Fibroblast of lung (primary cell): ENCODE results near the gene CSF2RB. TPM values are rescaled to one million over a fixed set of nuclear protein-coding genes. Genes with fewer than 3 reads are reported as not detected.

Experiments
- DNase-seq, 2 donors: peaks; one replicate each; pipeline versions ENCODE4 v3.0.0 to v3.0.0-alpha.2; 2010; ENCODE audit warnings: low read depth in 2 of 2
- H2AFZ ChIP-seq: 2 replicates; pipeline ENCODE4 v1.5.1; 2012; ENCODE audit warnings: low read length, control low read depth, inconsistent platforms
- H3K27ac ChIP-seq: 2 replicates; pipeline ENCODE4 v1.5.1; 2011; ENCODE audit warnings: low read length, control low read depth; ENCODE audit not compliant: insufficient read depth
- H3K27me3 ChIP-seq: 2 replicates; pipeline ENCODE4 v1.5.1; 2011; ENCODE audit warnings: mild to moderate bottlenecking, low read length; ENCODE audit not compliant: control insufficient read depth, insufficient read depth
- H3K36me3 ChIP-seq: 2 replicates; pipeline ENCODE4 v1.5.1; 2011; ENCODE audit warnings: low read length; ENCODE audit not compliant: control insufficient read depth, insufficient read depth
- H3K4me1 ChIP-seq: 2 replicates; pipeline ENCODE4 v1.5.1; 2011; ENCODE audit warnings: low read length; ENCODE audit not compliant: control insufficient read depth, insufficient read depth; ENCODE audit errors: extremely low read depth
- H3K4me2 ChIP-seq: 2 replicates; pipeline ENCODE4 v1.5.1; 2011; ENCODE audit warnings: low read length, control low read depth; ENCODE audit not compliant: insufficient read depth; ENCODE audit errors: extremely low read depth
- H3K4me3 ChIP-seq, 4 experiments: fragments of 200-600 bp in 1 of 4; sonication (generic) in 1 of 4; replicated peaks in 1 of 4; 2 replicates each; pipeline ENCODE4 v1.5.1; 2011 to 2016; ENCODE audit warnings: low read length in 4 of 4, low read depth in 3 of 4, mild to moderate bottlenecking in 3 of 4, control low read depth in 2 of 4, inconsistent platforms in 1 of 4, mixed read lengths in 1 of 4; ENCODE audit not compliant: insufficient read depth in 1 of 4; ENCODE audit errors: control extremely low read depth in 1 of 4
- H3K79me2 ChIP-seq: 2 replicates; pipeline ENCODE4 v1.5.1; 2012; ENCODE audit warnings: mild to moderate bottlenecking, low read length, inconsistent platforms; ENCODE audit not compliant: control insufficient read depth, insufficient read depth
- H3K9ac ChIP-seq: 2 replicates; pipeline ENCODE4 v1.5.1; 2011; ENCODE audit warnings: mild to moderate bottlenecking, low read length, control low read depth; ENCODE audit not compliant: insufficient read depth
- H3K9me3 ChIP-seq: 2 replicates; pipeline ENCODE4 v1.5.1; 2012; ENCODE audit warnings: low read depth, low read length; ENCODE audit not compliant: control insufficient read depth, insufficient read depth
- H4K20me1 ChIP-seq: 2 replicates; pipeline ENCODE4 v1.5.1; 2011; ENCODE audit warnings: low read length; ENCODE audit not compliant: control insufficient read depth, insufficient read depth; ENCODE audit errors: extremely low read depth
- EZH2 ChIP-seq: IDR thresholded peaks from 2 replicates; pipeline ENCODE4 v1.5.1; 2012; ENCODE audit warnings: low read length, control low read depth, mild to moderate bottlenecking; ENCODE audit errors: missing control alignments
- polyA minus RNA-seq: library from RNA; depleted of rRNA, polyadenylated mRNA; stranded (reverse); fragments of >200 nt; gene quantifications from 2 replicates; pipeline ENCODE4 v1.2.3, GENCODE V29; 2011; ENCODE audit warnings: low replicate concordance
- polyA plus RNA-seq, 2 donors: library from polyadenylated mRNA; depleted of rRNA in 1 of 2; stranded (reverse) in 1 of 2; unstranded in 1 of 2; fragments of >200 nt; gene quantifications; 2 replicates each; pipeline ENCODE4 v1.2.1, GENCODE V29; 2011 to 2012; ENCODE audit warnings: missing spikeins in 1 of 2
- total RNA-seq: library from RNA; depleted of rRNA; stranded (reverse); fragments of >200 nt; gene quantifications from 2 replicates; pipeline ENCODE4 v1.2.1, GENCODE V29; 2014
- TF ChIP-seq, protein P1 (sequence below), 2 donors: IDR thresholded peaks in 1 of 2; conservative IDR thresholded peaks in 1 of 2; 1 replicate in 1 of 2; 2 replicates in 1 of 2; pipeline ENCODE4 v1.5.1; 2011 to 2012; ENCODE audit warnings: low read length in 2 of 2, control low read depth in 1 of 2, inconsistent platforms in 1 of 2, low read depth in 1 of 2, mild to moderate bottlenecking in 1 of 2

Gene CSF2RB
- total RNA-seq (not detected in 2 replicates), polyA plus RNA-seq (not detected in 2 replicates), polyA minus RNA-seq (not detected in 2 replicates)
- not detected in 2 replicates for polyA plus RNA-seq (2012)

- Histone ChIP-seq H3K36me3 (no peaks in the 10 kb centered on the region), H3K79me2 (no peaks in the 10 kb centered on the region), H3K9ac (no peak within 1 kb of the TSS), H3K4me1 (no peaks in the 10 kb centered on the region), H2AFZ (no peak within 1 kb of the TSS), H3K9me3 (no peaks in the 10 kb centered on the region), H3K27me3 (peaks cover 1% of the 10 kb centered on the region), H4K20me1 (no peaks in the 10 kb centered on the region), H3K27ac (no peak within 1 kb of the TSS), H3K4me3 (no peak within 1 kb of the TSS), H3K4me2 (no peak within 1 kb of the TSS)
- TF ChIP-seq, protein P1, sequence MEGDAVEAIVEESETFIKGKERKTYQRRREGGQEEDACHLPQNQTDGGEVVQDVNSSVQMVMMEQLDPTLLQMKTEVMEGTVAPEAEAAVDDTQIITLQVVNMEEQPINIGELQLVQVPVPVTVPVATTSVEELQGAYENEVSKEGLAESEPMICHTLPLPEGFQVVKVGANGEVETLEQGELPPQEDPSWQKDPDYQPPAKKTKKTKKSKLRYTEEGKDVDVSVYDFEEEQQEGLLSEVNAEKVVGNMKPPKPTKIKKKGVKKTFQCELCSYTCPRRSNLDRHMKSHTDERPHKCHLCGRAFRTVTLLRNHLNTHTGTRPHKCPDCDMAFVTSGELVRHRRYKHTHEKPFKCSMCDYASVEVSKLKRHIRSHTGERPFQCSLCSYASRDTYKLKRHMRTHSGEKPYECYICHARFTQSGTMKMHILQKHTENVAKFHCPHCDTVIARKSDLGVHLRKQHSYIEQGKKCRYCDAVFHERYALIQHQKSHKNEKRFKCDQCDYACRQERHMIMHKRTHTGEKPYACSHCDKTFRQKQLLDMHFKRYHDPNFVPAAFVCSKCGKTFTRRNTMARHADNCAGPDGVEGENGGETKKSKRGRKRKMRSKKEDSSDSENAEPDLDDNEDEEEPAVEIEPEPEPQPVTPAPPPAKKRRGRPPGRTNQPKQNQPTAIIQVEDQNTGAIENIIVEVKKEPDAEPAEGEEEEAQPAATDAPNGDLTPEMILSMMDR (conservative IDR thresholded peaks at IDR 0.05 in 1 of 2, IDR thresholded peaks at IDR 0.05 in 1 of 2; ENCODE audit: low read depth in 1 of 2, low read length in 2 of 2): no peak
- no peak for TF ChIP-seq EZH2
- DNase-seq: no peak
These were observed at the start of gene CSF2RB for GRCh38 chr22:36913427-36914389. TSS of gene CSF2RB (plus strand) at chr22:36913628. CDS start at chr22:36922208, 8,580 bp downstream.

DNA sequence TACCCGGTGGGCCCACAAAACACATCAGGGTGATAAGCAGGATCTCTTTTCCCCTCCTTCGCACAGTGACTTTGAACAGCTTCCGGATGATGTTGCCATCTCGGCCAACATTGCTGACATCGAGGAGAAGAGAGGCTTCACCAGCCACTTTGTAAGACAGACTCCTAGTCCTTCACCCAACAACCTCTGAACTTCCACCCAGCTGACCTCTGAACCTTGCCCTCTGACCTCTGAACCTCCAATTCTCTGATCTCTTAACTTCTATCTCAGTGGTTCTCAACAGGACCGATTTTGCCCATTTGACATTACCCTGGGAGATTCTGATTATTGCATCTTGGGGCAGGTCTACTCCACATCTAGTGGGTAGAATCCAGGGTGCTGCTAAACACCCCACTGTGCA lies 49.4 kb upstream of the CSF2RB start:
- no peaks in the 10 kb centered on the region for H4K20me1 ChIP-seq
- no peak overlapping the region for H3K4me2 ChIP-seq
- no peak overlapping the region for H3K4me3 ChIP-seq
- no peaks in the 10 kb centered on the region for H3K4me1 ChIP-seq
- no peak overlapping the region for H2AFZ ChIP-seq
- H3K9me3 ChIP-seq: no peaks in the 10 kb centered on the region
- DNase-seq: no peak
- no peak overlapping the region for H3K9ac ChIP-seq
- TF ChIP-seq, protein P1 (conservative IDR thresholded peaks at IDR 0.05 in 1 of 2, IDR thresholded peaks at IDR 0.05 in 1 of 2; ENCODE audit: low read depth in 1 of 2, low read length in 2 of 2): no peak
- TF ChIP-seq EZH2: no peak
- H3K36me3 ChIP-seq: no peaks in the 10 kb centered on the region
- peaks cover 1% of the 10 kb centered on the region for H3K27me3 ChIP-seq
- H3K79me2 ChIP-seq: no peaks in the 10 kb centered on the region
- H3K27ac ChIP-seq: no peak overlapping the region

GRCh38 chr22:36864454-36865215 lies 48.8 kb upstream of the CSF2RB start:
- Histone ChIP-seq H3K4me3 (no peak overlapping the region), H2AFZ (no peak overlapping the region), H3K79me2 (no peaks in the 10 kb centered on the region), H3K27me3 (no peaks in the 10 kb centered on the region), H3K27ac (no peak overlapping the region), H3K4me2 (no peak overlapping the region), H3K9me3 (no peaks in the 10 kb centered on the region), H3K4me1 (no peaks in the 10 kb centered on the region), H4K20me1 (no peaks in the 10 kb centered on the region), H3K36me3 (no peaks in the 10 kb centered on the region), H3K9ac (no peak overlapping the region)
- TF ChIP-seq, protein P1 (conservative IDR thresholded peaks at IDR 0.05 in 1 of 2, IDR thresholded peaks at IDR 0.05 in 1 of 2; ENCODE audit: low read depth in 1 of 2, low read length in 2 of 2): no peak
- no peak for TF ChIP-seq EZH2
- DNase-seq: no peak
